HG02884 (cell line): ENCODE data around the gene PAOX.
A peak's percentile ranks its signal among the peaks of the same experiment; 100 is the strongest.
"Not testable (repeated sequence)": the region's sequence is repeated elsewhere in the genome, so short reads cannot be mapped to it uniquely, and the experiment has no call there.

Experiments used
- ATAC-seq: cut with Tn5 transposase; IDR thresholded peaks from one replicate; pipeline ENCODE4 v1.9.1; 2021; ENCODE audit warnings: mild to moderate bottlenecking, moderate library complexity; ENCODE audit not compliant: unreplicated experiment

Gene PAOX

GRCh38 chr10:133383551-133383950 is 4.5 kb downstream of the PAOX start:
- ATAC-seq: no peak

- no peak for ATAC-seq
Observed at GRCh38 chr10:133384071-133384470, 5.0 kb downstream of the PAOX start.

- no peak for ATAC-seq
Observed at GRCh38 chr10:133385214-133385613, 6.2 kb downstream of the PAOX start.

- not testable (repeated sequence) for ATAC-seq
Observed at GRCh38 chr10:133386951-133387350, 7.9 kb downstream of the PAOX start.

GRCh38 chr10:133388236-133388972 is 9.3 kb downstream of the PAOX start:
- ATAC-seq: no peak

- peak; percentile 85 for ATAC-seq
Observed at GRCh38 chr10:133388973-133389818, 10.1 kb downstream of the PAOX start.

GRCh38 chr10:133390597-133391248 is 11.7 kb downstream of the PAOX start:
- ATAC-seq: no peak

GRCh38 chr10:133391249-133391635 is 12.2 kb downstream of the PAOX start:
- ATAC-seq: no peak

GRCh38 chr10:133391761-133392518 is 12.9 kb downstream of the PAOX start:
- no peak for ATAC-seq

GRCh38 chr10:133393401-133394063 is 14.5 kb downstream of the PAOX start:
- no peak for ATAC-seq

- ATAC-seq: peak; percentile 53
Observed at GRCh38 chr10:133394064-133394663, 15.1 kb downstream of the PAOX start, which contains the start of gene MTG1. MTG1 (plus strand) TSS chr10:133394157; CDS start chr10:133394221, 64 bp downstream.

- no peak for ATAC-seq
Observed at GRCh38 chr10:133394801-133395221, 15.7 kb downstream of the PAOX start.

GRCh38 chr10:133396035-133396624 is 17.1 kb downstream of the PAOX start:
- no peak for ATAC-seq

- no peak for ATAC-seq
Observed at GRCh38 chr10:133397938-133398337, 18.9 kb downstream of the PAOX start.

GRCh38 chr10:133399123-133399601 is 20.1 kb downstream of the PAOX start:
- ATAC-seq: no peak

- ATAC-seq: peak; percentile 64
Observed at GRCh38 chr10:133400624-133401424, 21.8 kb downstream of the PAOX start.

GRCh38 chr10:133401500-133401899 is 22.4 kb downstream of the PAOX start:
- ATAC-seq: no peak

- no peak for ATAC-seq
Observed at GRCh38 chr10:133401981-133402725, 23.1 kb downstream of the PAOX start.
